GM12801 (cell line): ENCODE results near the gene XRCC1.

ENCODE experiments used
- CTCF ChIP-seq: IDR thresholded peaks from one replicate; pipeline ENCODE4 v1.5.1; 2011; ENCODE audit warnings: control low read depth; ENCODE audit not compliant: insufficient read length; ENCODE audit errors: extremely low read depth

Gene XRCC1

GRCh38 chr19:43507880-43508279 lies 67.4 kb downstream of the XRCC1 start:
- no peak for TF ChIP-seq CTCF

- no peak for TF ChIP-seq CTCF
Measured at GRCh38 chr19:43506629-43507028, 68.7 kb downstream of the XRCC1 start.

GRCh38 chr19:43505941-43506340 lies 69.4 kb downstream of the XRCC1 start:
- TF ChIP-seq CTCF: no peak

- TF ChIP-seq CTCF: no peak
Measured at GRCh38 chr19:43505186-43505456, 70.2 kb downstream of the XRCC1 start.

- TF ChIP-seq CTCF: no peak
Measured at GRCh38 chr19:43504426-43505185, 70.7 kb downstream of the XRCC1 start, which contains the start of gene PHLDB3. PHLDB3 (minus strand) TSS chr19:43504746; CDS start chr19:43504118, 628 bp downstream.

GRCh38 chr19:43503501-43504425 lies 71.6 kb downstream of the XRCC1 start:
- TF ChIP-seq CTCF: no peak

- TF ChIP-seq CTCF: no peak
Measured at GRCh38 chr19:43502419-43502976, 72.8 kb downstream of the XRCC1 start.
